Ascending aorta (tissue), 2 donors: ENCODE measurements around the gene KSR2. TPM values are rescaled to one million over a fixed set of nuclear protein-coding genes. Genes with fewer than 3 reads are reported as not detected.

Source experiments
- DNase-seq, 2 donors: peaks; one replicate each; pipeline ENCODE4 v3.0.0-alpha.2; 2019; ENCODE audit warnings: low spot score in 2 of 2
- H3K27ac ChIP-seq, 2 donors: fragments of 200-600 bp; sonication (generic); one replicate each; pipeline ENCODE4 v1.5.1; 2016 to 2017; ENCODE audit warnings: mild to moderate bottlenecking in 1 of 2
- H3K27me3 ChIP-seq: fragments of 200-600 bp; sonication (generic); one replicate; pipeline ENCODE4 v1.5.1; 2017
- H3K36me3 ChIP-seq, 2 donors: fragments of 200-600 bp; sonication (generic); one replicate each; pipeline ENCODE4 v1.5.1; 2016
- H3K4me1 ChIP-seq, 2 donors: fragments of 200-600 bp; sonication (generic); one replicate each; pipeline ENCODE4 v1.5.1; 2016 to 2017; ENCODE audit warnings: mild to moderate bottlenecking in 1 of 2
- H3K4me3 ChIP-seq, 2 donors: fragments of 200-600 bp; sonication (generic); one replicate each; pipeline ENCODE4 v1.5.1; 2016 to 2017; ENCODE audit warnings: mild to moderate bottlenecking in 1 of 2
- H3K9me3 ChIP-seq, 2 donors: fragments of 200-600 bp; sonication (generic); one replicate each; pipeline ENCODE4 v1.5.1; 2016
- CTCF ChIP-seq, 3 experiments: fragments of 200-600 bp in 2 of 3; fragments of 450-650 bp in 1 of 3; sonication (generic) in 2 of 3; IDR thresholded peaks; one replicate each; pipeline ENCODE4 v1.5.1; 2016 to 2019; ENCODE audit warnings: antibody characterized with exemption in 3 of 3, mild to moderate bottlenecking in 1 of 3, moderate library complexity in 1 of 3
- intact Hi-C: fragments of 100-400 bp; cut with DNase I; formaldehyde crosslinking; loops from one replicate; pipeline ENCODE4 v1.15.1; 2023
- total RNA-seq: library from RNA; depleted of rRNA; stranded (reverse); fragments of >200 nt; gene quantifications from one replicate; pipeline ENCODE4 v1.1.0, GENCODE V29; 2016

KSR2 gene
- total RNA-seq, 1 donor from 2014 or later: 0.11 TPM

- H3K4me1 ChIP-seq: no peaks in the 10 kb centered on the region
- intact Hi-C loops: no loop called here
- no peak overlapping the region for H3K4me3 ChIP-seq
- peaks cover 0 to 3% of the 10 kb centered on the region in 2 donors for H3K9me3 ChIP-seq
- no peak for DNase-seq
- no peak overlapping the region for H3K27ac ChIP-seq
- H3K36me3 ChIP-seq: no peaks in the 10 kb centered on the region
- H3K27me3 ChIP-seq: no peaks in the 10 kb centered on the region
- TF ChIP-seq CTCF (IDR thresholded peaks at IDR 0.05): no peak
These were observed 60.4 kb downstream of the KSR2 start for GRCh38 chr12:117908411-117908810.

- Histone ChIP-seq H3K27ac (no peak overlapping the region), H3K27me3 (no peaks in the 10 kb centered on the region), H3K36me3 (no peaks in the 10 kb centered on the region), H3K9me3 (peaks cover 0 to 3% of the 10 kb centered on the region in 2 donors), H3K4me3 (no peak overlapping the region), H3K4me1 (no peaks in the 10 kb centered on the region)
- TF ChIP-seq CTCF (IDR thresholded peaks at IDR 0.05): no peak
- intact Hi-C loops: no loop called here
- no peak for DNase-seq
These were observed 61.6 kb downstream of the KSR2 start for GRCh38 chr12:117907108-117907689.

GRCh38 chr12:117904051-117904450, 64.7 kb downstream of the KSR2 start:
- Histone ChIP-seq H3K27ac (no peak overlapping the region), H3K9me3 (no peaks in the 10 kb centered on the region), H3K4me3 (no peak overlapping the region), H3K4me1 (no peaks in the 10 kb centered on the region), H3K36me3 (no peaks in the 10 kb centered on the region), H3K27me3 (no peaks in the 10 kb centered on the region)
- no peak for TF ChIP-seq CTCF (IDR thresholded peaks at IDR 0.05)
- DNase-seq: no peak
- intact Hi-C loops: no loop called here

GRCh38 chr12:117903110-117903840, 65.5 kb downstream of the KSR2 start:
- Histone ChIP-seq H3K4me1 (no peaks in the 10 kb centered on the region), H3K9me3 (no peaks in the 10 kb centered on the region), H3K27ac (no peak overlapping the region), H3K27me3 (no peaks in the 10 kb centered on the region), H3K36me3 (no peaks in the 10 kb centered on the region), H3K4me3 (no peak overlapping the region)
- no peak for TF ChIP-seq CTCF (IDR thresholded peaks at IDR 0.05)
- no peak for DNase-seq
- intact Hi-C loops: no loop called here

- H3K27ac ChIP-seq: no peak overlapping the region
- no peaks in the 10 kb centered on the region for H3K27me3 ChIP-seq
- no peak overlapping the region for H3K4me3 ChIP-seq
- TF ChIP-seq CTCF (IDR thresholded peaks at IDR 0.05): no peak
- intact Hi-C loops: no loop called here
- H3K36me3 ChIP-seq: no peaks in the 10 kb centered on the region
- DNase-seq: no peak
- no peaks in the 10 kb centered on the region for H3K4me1 ChIP-seq
- no peaks in the 10 kb centered on the region for H3K9me3 ChIP-seq
These were observed 67.2 kb downstream of the KSR2 start for GRCh38 chr12:117901631-117902030.
